GM18858 (cell line): ENCODE data around the gene NSL1.
"Not testable (repeated sequence)": the region's sequence is repeated elsewhere in the genome, so short reads cannot be mapped to it uniquely, and the experiment has no call there.

Experiments
- ATAC-seq: cut with Tn5 transposase; IDR thresholded peaks from one replicate; pipeline ENCODE4 v1.9.1; 2021; ENCODE audit not compliant: unreplicated experiment

Gene NSL1

DNA sequence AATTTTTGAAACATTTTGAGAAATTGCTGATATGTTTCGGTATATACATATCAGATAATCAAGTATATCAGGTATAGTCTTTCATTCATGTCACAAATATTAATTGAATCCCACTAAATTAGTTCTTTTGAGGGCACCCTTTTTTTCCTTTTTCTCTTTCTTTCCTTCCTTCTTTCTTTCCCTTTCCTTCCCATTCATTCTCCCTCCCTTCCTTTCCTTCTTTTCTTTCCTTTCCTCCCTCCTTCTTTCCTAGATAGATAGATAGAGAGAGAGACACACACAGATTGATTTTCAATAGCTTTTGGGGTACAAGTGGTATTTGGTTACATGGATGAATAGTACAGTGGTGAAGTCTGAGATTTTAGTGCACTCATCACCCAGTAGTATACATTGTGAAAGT lies 5.7 kb downstream of the NSL1 start:
- ATAC-seq, result no peak

DNA sequence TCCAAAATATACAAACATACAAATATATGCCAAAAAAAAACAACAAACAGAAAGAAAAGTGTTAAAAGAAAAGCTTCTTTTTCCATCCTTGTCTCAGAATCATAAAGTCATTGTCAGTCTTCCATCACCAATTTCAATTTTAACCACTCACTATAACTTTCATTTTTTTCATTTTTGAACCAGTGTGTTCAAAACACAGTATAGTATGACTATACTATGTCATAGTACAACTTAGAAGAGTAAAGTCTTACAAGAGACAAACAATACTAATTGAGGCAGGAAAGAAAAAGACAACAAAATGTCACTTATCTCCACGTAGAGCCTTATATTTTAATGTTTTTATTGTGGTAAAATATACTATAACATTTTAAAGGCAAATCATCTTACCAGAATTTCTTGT lies 7.6 kb downstream of the NSL1 start:
- ATAC-seq, result no peak

DNA sequence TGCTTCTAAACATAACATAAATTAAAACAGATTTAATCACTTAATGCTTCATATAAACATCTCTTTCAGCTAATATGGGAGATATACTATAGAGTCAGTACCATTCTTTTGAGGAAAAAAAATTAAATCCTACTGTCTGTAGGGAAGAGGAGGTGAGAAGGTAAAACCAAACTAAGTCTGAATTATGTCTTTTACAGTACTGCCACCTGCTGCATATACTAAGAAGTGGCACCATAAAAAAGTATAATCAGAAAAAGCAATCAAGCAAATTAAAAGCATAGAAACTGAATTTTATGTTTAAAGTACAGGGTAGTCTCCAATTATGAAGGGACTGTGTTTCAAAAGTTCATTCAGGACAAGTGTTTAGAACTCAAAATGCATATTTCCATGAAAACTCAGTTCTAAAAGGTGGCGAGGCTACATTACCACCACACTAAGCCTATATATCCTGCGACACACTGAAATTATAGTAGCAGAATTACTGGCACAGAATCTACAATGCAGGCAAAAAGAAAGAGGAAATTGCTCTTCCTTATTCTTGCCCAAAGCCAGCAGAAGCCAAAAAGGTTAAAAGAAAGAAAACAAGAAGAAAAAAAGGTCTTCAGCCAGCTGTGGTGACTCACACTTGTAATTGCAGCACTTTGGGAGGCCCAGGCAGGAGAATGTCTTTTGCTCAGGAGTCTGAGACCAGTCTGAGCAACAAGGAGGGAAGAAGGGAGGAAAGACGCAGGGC lies 9.0 kb downstream of the NSL1 start:
- ATAC-seq, result no peak

DNA sequence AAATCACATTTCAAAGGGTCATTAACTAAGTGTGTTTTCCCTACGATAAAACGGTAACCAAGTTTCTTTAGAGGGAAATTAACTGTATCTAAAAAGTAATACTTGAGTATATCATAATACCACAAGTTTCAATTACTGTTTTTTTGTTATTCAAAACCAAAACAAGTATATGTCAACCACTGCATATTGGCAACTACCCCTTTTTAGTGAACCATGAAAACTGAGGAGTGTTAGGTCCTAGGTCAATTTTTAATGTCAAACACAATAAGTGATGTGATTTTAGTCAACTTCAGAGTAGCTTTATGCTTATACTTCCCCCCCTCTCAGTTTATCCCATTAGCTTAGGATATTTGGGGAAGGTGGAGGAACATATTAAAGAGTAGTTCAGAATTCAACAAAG lies 10.4 kb downstream of the NSL1 start:
- no peak for ATAC-seq

DNA sequence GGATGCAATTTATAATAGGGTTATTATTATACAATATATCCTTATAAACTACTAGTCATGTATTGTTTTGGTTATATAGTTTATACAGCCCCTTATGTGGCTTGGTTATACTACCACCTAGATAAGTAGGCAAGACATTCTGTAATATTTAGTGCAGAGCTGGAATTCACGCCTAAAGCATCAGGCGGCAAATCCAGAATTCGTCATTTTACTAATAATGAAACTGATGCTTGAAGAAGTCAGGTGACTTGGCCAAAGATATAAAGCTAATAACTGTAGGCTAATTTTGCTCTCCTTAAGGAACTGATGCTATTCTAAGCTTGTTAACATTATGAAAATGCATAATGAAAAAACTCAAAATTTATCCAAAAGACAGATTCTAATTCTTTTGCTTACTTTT lies 10.8 kb downstream of the NSL1 start:
- no peak for ATAC-seq

DNA sequence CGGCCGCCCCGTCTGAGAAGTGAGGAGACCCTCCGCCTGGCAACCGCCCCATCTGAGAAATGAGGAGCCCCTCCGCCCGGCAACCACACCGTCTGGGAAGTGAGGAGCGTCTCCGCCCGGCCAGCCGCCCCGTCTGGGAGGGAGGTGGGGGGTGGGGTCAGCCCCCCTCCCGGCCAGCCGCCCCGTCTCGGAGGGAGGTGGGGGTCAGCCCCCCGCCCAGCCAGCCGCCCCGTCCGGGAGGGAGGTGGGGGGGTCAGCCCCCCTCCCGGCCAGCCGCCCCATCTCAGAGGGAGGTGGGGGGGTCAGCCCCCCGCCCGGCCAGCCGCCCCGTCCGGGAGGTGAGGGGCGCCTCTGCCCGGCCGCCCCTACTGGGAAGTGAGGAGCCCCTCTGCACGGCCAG lies 12.5 kb downstream of the NSL1 start:
- not testable (repeated sequence) for ATAC-seq

DNA sequence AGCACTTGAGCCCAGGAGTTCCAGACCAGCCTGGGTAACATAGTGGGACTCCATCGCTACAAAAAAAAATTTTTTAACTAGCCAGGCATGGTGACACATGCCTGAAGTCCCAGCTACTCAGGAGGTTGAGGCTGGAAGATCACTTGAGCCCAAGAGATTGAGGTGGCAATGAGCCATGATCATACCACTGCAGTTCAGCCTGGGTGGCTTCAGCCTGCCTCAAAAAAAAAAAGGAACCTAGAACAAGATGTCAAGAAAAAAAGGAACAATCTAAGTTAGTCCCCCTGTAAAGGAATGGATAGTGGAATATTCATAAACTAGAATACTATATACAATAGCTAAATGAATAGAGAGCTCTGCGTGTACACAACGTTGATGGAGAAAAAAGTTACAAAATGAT lies 14.4 kb downstream of the NSL1 start:
- no peak for ATAC-seq

DNA sequence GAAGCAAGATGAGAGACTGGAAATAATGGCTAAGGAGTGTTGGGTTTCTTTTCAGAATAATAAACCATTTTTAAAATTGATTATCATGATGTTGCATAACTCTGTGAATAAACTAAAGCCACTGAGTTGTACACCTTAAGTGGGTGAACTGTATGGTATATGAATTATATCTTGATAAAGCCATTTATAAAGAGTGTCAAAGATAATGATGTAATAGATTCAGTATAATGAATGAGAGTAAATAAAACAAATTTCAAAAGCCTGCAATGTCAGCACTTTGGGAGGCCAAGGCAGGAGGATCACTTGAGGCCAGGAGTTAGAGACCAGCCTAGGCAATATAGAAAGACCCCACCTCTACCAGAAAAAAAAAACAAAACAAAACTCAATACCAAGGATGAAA lies 16.3 kb downstream of the NSL1 start:
- no peak for ATAC-seq

DNA sequence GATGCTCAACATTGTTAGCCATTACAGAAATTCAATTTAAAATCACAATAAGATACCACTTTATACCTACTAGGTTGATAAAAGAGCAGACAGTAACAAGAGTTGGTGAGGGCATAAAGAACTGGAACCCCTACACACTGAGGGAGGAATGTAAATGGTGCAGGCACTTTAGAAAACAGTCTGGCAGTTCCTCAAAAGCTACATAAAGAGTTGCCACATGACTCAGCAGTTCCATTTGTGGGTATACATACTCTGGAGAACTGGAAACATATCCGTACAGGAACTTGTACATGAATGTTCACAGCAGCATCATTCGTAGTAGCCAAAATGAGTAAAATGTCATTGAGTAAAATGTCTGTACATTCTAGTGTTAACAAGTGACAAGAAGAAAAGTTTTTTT lies 17.0 kb downstream of the NSL1 start:
- ATAC-seq, result no peak

DNA sequence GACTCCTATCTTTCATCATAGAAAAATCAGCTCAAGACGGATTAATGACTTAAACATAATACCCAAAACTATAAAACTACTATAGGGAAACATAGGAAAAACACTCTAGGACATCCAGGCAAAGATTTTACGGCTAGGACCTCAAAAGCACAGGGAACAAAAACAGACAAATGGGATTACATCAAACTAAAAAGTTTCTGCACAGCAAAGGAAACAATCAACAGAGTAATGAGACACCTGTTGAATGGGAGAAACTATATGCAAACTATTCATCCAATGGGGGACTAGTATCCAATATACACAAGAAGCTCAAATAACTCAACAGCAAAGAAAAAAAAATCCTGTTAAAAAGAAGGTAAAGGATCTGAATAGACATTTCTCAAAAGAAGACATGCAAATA lies 18.6 kb downstream of the NSL1 start:
- ATAC-seq, result no peak

DNA sequence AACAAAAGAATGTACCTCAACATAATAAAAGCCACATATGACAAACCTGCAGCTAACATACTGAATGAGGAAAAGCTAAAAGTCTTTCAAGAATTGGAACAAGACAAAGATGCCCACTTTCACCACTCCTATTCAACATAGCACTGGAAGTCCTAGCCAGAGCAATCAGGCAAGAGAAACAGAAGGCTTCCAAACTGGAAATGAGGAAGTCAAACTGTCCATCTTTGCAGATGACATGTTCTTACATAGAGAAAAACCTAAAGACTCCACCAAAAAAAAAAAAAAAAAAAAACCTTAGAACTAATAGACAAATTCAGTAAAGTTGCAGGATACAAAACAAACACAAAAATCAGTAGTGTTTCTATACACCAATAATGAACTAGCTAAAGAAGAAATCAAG lies 20.2 kb downstream of the NSL1 start:
- no peak for ATAC-seq

DNA sequence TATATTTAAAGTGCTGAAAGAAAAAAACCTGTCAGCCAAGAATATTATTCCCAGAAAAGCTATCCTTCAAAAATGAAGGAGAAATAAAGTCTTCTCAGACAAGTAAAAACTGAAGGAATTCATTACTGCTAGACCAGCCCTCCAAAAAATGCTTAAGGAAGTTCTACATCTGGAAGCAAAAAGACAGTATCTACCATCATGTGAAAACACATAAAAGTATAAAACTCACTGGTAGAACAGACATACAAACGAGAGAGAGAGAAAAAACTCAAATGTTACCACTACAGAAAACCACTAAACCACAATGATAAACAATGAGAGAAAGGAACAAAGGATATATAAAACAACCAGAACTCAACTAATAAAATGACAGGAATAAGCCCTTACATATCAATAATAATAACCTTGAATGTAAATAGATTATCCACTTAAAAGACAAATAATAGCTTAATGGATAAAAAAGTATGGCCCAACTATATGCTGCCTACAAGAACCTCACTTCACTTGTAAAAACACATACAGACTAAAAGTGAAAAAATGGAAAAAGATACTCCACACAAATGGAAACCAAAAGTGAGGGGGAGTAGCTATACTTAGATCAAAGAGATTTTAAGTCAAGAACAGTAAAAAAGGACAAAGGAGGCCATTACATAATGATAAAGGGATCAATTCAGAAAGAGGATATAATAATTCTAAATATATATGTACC lies 22.0 kb downstream of the NSL1 start:
- ATAC-seq, result no peak

DNA sequence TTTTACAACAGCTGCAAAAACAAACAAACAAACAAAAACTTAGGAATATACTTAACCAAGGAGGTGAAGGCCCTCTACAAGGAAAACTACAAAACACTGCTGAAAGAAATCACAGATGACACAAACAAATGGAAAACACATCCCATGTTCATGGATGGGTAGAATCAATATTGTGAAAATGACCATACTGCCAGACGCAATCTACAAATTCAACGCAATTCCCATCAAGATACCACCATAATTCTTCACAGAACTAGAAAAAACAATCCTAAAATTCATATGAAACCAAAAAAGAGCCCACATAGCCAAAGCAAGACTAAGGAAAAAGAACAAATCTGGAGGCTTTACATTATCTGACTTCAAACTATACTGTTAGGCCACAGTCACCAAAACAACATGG lies 24.8 kb downstream of the NSL1 start:
- not testable (repeated sequence) for ATAC-seq

DNA sequence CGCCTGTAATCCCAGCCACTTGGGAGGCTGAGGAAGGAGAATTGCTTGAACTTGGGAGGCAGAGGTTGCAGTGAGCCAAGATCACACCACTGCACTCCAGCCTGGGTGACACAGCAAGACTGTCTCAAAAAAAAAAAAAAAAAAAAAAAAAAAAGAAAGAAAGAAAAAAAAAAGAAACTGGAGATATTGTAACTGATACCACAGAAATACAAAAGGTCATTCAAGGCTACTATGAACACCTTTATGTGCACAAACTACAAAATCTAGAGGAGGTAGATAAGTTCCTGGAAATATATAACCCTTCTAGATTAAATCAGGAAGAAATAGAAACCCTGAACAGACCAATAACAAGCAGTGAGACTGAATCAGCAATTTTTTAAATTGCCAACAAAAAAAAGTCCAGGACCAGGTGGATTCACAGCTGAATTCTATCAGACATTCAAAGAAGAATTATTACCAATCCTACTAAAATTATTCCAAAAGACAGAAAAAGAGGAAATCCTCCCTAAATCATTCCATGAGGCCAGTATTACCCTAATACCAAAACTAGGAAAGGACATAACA lies 26.8 kb downstream of the NSL1 start:
- ATAC-seq, result not testable (repeated sequence)

DNA sequence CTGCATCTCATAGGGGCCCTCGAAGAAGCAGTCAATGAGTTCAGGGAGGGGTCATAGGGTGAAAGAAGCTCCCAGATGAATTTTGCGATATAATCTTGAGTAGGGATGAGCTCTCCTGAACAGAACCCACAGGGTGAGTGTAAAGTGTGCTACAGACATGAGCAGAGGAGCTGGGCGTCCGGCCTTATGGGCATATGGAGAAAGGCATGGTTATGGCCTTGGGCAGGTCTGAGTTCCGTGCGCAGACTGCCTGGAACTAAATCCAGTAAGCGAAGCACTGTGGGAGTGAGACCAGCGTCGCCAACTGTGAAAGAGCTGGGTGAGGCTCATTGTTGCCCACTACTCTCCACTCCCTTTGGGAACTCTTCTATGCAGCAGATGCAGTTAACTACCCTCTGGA lies 28.7 kb downstream of the NSL1 start:
- no peak for ATAC-seq

DNA sequence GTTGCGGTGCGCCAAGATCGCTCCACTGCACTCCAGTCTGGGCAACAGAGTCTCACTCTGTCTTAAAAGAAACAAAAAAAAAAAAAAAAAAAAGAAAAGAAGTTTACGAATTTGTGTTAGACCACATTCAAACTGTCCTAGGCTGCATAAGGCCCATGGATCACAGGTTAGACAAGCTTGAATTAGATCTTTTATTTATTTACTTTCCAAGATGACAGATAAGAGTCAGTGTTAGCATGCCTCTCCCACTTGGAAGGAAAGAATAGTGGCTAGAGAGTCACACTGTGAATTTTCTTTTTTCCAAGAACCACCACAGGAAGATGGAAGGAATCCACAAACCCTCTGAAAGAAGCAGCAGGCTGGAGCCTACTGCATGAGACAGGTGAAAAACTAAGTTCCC lies 29.3 kb downstream of the NSL1 start:
- no peak for ATAC-seq

DNA sequence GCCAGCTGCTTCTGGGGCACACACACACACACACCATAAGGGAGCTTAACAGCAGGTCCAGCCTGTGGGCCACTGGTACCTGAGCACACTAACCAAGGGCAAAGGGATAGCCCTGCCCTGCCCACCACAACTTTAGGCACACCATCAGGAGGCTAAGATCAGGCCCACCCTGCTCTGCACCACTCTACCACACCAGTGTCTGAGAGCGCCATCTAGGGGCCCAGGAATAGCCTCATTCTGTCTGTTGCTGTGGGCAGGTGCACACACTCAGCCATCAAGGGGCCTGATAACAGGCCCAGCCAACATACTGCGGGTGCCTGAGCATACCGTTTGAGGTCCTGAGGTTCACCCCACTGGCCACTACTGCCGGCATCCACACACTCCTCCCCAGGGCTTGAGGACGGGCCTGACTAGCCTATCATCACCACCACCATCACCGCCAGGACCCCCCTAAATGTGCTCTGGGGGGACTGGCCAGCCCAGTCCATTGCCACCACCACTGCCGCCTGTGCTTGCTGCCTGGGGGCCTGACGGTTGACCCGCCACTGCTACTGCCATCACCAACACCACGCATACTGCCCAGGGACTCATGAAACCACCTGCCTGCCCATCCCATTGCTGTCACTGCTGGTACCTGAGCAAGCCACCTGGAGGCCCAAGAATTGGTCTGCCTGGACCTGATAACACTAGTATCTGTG lies 31.3 kb downstream of the NSL1 start:
- ATAC-seq, result no peak

DNA sequence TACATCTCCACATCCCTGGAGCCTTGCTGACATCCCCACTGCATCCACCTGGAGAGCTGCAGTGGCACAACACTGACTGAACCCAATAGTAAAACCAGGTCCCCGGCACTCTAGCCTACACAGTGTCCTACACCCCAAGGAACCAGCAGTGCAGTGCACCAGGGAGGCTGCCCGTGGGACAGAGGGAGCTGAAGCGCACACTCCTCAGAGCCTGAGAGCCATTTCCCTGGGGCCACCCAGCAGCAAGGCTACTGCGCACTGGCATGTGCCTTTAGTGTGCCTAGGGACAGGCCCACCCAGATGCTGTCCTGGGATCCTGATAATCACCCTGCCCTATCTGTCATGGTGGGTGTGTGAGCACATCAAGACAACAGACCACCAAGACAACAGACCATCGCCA lies 31.9 kb downstream of the NSL1 start:
- no peak for ATAC-seq

DNA sequence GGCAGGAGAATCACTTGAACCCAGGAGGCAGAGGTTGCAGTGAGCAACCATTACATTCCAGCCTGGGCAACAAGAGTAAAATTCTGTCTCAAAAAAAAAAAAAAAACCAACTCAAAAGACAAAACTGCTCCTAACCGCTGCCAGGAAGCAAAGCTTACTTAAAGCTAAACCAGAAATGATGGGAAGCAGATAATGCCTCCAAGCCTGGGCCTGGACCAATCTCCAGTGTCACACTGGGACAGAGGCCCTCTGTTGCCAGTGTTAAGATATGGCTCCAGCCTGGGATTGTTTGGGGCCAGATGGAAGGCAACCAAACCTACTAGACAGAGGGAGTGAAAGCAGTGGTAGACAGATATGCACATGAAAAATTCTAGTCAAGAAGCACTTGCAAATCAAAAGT lies 36.9 kb downstream of the NSL1 start:
- ATAC-seq, result no peak

DNA sequence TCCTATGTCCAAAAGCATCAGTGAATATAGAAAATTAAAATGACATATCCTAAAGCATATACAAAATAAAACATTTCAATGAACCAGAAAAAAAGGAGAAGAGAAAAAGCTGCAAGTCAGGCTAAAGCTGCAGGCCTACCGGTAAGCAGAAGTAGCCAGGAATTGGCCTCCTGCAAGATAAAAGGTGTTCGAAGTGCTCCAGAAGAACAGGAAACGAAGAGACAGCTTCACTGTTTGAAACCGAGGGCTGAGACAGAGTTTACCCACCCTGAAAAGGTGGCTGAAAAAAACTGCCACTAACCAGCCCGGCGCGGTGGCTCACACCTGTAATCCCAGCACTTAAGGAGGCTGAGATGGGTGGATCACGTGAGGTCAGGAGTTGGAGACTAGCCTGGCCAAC lies 37.4 kb downstream of the NSL1 start:
- ATAC-seq, result no peak

DNA sequence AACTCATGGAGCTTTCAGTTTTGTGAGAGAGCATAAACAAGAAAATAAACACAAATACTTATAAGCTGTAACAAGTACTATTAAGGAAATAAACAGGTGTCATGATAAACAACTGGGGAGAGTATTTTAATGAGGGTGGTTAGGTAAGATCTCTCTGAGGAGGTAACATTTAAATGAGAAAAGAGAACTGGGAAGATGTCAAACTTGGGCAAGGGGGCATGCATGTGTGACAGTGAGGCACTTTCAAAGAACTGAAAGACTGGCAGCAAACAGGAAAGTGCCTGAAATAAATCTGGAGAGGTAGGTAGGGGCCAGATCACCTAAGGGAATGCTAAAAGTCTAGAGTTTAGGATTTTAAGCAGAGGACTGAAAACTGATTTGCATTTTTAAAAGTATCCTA lies 37.8 kb downstream of the NSL1 start:
- ATAC-seq, result no peak

DNA sequence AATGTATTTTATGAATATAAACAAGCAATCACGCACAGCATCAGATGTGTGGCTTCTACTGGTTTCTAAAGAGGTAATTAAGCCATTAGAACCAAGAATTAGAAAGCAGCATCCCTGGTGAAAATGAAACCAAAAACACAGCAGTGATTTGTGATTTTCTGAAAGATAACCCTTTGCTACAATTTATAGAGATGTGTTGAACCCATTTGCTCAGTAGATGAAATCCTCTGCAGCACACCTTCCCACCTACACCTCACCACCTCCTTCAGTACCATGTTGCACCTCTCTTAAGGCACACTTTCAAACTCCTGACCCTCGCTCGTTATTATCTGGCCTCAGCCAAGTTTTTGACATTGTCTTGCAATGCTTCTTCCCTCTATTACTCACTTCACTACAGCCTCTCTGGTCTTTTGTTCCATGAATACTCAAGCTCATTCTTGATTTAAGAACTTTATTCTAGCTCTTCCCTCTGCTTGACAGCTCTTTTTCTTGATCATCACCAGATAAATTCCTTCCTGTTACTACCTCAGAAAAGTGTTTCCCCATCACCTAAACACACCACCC lies 38.6 kb downstream of the NSL1 start:
- ATAC-seq, result no peak
